T-helper 1 cell treated with Interleukin-12 subunit alpha and Interleukin-12 subunit beta and Interleukin-4 antibody, amounts not matched to agents 30 μg/mL and 1 μg/mL, for 36 hours (primary cell): ENCODE data around the gene CORO6.
A peak's percentile ranks its signal among the peaks of the same experiment; 100 is the strongest.
"Not testable (repeated sequence)": the region's sequence is repeated elsewhere in the genome, so short reads cannot be mapped to it uniquely, and the experiment has no call there.

ENCODE experiments used
- H3K27ac Mint-ChIP-seq: one replicate; pipeline ENCODE4 v1.8.0; 2021; ENCODE audit warnings: mild to moderate bottlenecking, mixed read lengths
- H3K27me3 Mint-ChIP-seq: one replicate; pipeline ENCODE4 v1.8.0; 2021; ENCODE audit warnings: low read depth, mixed read lengths
- H3K36me3 Mint-ChIP-seq: one replicate; pipeline ENCODE4 v1.8.0; 2021; ENCODE audit warnings: low read depth, mixed read lengths
- H3K4me1 Mint-ChIP-seq: one replicate; pipeline ENCODE4 v1.8.0; 2021; ENCODE audit warnings: low read depth, mixed read lengths
- H3K4me3 Mint-ChIP-seq: one replicate; pipeline ENCODE4 v1.8.0; 2021; ENCODE audit warnings: mild to moderate bottlenecking, moderate library complexity, mixed read lengths
- H3K9me3 Mint-ChIP-seq: one replicate; pipeline ENCODE4 v1.8.0; 2021; ENCODE audit warnings: mixed read lengths

The CORO6 gene

DNA sequence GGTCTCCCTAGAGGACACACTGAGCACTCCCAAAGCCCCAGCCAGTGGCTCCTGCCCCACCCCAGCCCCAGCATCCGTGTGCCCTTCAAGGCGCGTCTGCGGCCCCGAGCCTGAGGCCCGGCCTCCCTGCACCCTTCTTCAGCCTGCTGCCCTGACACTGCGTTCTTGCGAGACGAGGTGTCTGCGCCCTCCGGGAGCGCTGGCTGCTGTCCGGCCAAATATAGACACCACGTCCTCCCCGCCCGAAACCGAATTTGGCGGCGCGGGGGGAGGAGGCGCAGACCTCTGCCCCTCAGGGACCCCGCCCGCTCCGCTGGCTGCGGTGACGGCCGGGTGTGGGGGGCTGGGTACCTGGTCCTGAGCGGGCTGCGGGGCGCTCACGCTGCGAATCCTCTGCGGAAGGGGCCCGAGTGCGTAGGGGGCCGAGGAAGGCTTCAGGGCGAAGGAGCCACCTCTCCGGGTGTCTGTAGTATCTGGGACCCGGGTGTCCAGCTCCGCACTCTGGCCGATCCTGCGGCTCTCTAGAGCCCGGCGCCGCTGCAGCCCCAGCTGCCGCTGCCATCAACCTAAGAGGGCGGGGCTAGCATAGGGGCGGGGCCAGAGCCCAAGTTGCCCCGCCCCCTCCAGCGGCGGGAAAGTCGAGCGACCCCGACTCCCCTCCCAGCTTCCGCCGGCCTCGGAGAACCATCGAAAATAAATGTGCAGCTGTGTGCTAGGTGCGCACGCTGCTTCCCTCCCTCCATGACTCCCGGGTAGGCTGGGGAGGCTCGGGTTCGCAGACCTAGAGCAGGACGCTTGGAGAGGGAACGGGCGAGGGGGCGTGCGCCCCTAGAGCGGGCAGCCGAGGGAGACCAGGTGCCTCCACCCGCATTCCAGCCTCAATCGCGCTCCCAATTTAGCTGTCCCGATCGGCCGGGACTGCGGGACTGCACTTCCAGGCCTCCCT, at the start of gene CORO6:
Gene CORO6, minus strand, starts transcription at position 576 of the 946 bp plus-strand sequence. CDS start 1,491 bp downstream, outside the sequence.
- Mint-ChIP-seq H3K27ac (peak within 1 kb of the TSS; percentile 20), H3K36me3 (peaks cover 7% of the 10 kb centered on the region), H3K4me3 (peak within 1 kb of the TSS; percentile 75), H3K4me1 (peaks cover 30% of the 10 kb centered on the region), H3K9me3 (no peaks in the 10 kb centered on the region), H3K27me3 (peaks cover 11% of the 10 kb centered on the region)

DNA sequence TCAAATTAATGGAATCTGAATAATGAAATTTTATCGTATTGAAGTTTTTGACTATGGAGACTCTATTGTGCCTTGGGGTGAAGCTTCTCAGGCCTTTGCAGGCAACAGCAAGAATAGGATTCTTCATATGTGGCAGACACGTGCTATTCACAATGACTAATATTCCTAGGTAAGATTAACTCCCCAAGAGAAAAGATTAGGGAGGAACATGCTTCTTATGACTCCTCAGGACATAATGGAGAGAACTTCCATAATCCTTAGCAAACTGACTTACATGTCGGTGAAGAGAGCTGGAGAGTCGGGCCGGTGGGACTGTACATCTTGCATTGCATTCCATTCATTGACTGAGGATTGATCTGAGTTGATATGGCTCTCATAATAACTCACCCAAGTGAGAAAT, 48.9 kb upstream of the CORO6 start:
- Mint-ChIP-seq H3K27me3 (no peaks in the 10 kb centered on the region), H3K27ac (no peak overlapping the region), H3K4me1 (peaks cover 18% of the 10 kb centered on the region), H3K4me3 (no peak overlapping the region), H3K9me3 (no peaks in the 10 kb centered on the region), H3K36me3 (peaks cover 30% of the 10 kb centered on the region)

DNA sequence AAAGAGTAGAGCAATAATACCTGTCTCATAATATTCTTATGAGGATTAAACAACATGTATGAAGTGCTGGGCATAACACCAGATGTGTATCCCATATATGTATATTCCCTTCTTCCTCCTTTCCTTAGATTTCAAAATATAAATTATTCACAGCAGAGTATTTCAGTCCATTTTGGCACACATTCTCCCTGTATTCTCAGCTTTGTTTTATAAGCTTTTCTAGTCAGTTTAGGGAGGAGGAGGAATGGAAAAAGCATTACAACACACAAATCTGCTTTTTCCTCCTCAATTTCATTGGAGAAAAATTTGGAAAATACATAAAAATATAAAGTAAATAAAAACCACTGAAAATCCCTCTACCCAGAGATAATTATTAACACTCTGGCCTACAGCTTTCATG, 46.6 kb upstream of the CORO6 start:
- H3K4me3 Mint-ChIP-seq: no peak overlapping the region
- H3K27me3 Mint-ChIP-seq: no peaks in the 10 kb centered on the region
- no peaks in the 10 kb centered on the region for H3K9me3 Mint-ChIP-seq
- no peak overlapping the region for H3K27ac Mint-ChIP-seq
- peaks cover 12% of the 10 kb centered on the region for H3K4me1 Mint-ChIP-seq
- peaks cover 38% of the 10 kb centered on the region for H3K36me3 Mint-ChIP-seq

DNA sequence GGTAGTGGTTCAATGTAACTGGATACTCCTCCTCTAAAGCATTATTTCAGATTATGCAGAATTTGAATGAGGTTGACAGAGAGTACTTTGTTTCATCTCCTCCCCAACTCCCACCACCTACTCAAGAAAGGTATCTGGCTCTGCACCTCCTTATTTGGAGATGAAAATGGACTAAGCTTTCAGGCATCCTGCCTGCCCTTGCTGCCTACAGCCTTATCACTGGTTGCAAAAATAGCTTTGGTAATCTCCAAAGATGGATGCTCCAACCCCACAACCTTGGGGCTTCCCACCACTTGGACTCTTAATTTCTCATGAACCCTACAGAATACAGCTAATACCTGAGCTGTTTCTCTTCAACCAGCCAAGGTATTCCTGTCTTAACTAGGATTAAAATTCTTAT, 45.3 kb upstream of the CORO6 start:
- Mint-ChIP-seq H3K27me3 (no peaks in the 10 kb centered on the region), H3K9me3 (no peaks in the 10 kb centered on the region), H3K4me3 (no peak overlapping the region), H3K4me1 (peaks cover 9% of the 10 kb centered on the region), H3K27ac (no peak overlapping the region), H3K36me3 (peaks cover 41% of the 10 kb centered on the region)

DNA sequence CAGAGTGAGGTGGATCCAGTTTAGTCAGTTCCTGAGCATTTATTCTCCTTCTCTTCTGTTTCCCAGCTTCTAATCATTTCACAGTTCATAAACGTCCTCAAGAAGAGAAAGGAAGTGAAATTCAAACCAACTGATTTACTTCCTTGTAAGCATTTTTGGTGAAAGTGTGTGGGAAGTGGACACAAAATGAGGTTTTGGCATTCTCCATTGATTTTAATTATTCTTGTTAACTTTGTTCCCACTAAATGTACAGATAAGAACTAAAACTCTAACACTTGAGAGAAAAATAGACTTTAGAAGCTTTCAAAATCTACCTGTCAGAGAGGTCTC, 42.7 kb upstream of the CORO6 start:
- no peaks in the 10 kb centered on the region for H3K27me3 Mint-ChIP-seq
- no peak overlapping the region for H3K27ac Mint-ChIP-seq
- no peaks in the 10 kb centered on the region for H3K9me3 Mint-ChIP-seq
- peaks cover 9% of the 10 kb centered on the region for H3K4me1 Mint-ChIP-seq
- no peak overlapping the region for H3K4me3 Mint-ChIP-seq
- peaks cover 46% of the 10 kb centered on the region for H3K36me3 Mint-ChIP-seq

DNA sequence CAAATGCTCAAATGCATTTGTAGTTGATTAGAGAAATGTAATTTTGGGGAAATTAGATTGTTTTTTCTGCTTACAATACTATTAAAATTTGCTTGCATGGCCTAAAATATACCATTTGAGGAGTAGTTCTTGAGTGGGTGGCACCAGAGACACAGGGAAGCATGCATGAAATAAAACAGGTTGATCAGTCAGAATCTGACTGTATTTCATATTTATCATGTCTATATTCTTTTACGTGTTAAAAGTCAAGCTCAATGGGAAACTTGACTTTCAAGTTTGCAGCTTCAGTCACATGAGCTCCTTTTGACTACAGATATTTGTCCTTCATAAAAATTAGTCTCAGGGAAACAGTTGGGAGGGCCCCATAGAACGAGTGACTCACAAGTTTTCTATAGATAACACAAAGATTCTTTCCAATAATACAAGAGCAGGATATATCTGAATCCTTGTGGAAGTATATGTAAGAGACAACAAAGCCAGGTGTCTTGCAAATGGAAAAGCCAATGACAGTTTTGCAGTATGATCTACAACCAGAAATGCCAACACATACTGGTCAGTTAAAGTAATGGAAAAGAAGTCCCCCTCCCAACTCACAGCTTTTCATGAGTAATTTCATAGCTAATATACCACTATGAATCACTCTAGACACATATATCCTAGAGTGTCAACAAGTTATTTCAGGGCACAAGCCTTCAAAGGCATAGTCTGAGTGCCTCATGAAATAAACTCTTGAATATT, 42.2 kb upstream of the CORO6 start:
- Mint-ChIP-seq H3K27ac (no peak overlapping the region), H3K9me3 (no peaks in the 10 kb centered on the region), H3K27me3 (no peaks in the 10 kb centered on the region), H3K4me3 (no peak overlapping the region), H3K4me1 (peaks cover 9% of the 10 kb centered on the region), H3K36me3 (peaks cover 48% of the 10 kb centered on the region)

DNA sequence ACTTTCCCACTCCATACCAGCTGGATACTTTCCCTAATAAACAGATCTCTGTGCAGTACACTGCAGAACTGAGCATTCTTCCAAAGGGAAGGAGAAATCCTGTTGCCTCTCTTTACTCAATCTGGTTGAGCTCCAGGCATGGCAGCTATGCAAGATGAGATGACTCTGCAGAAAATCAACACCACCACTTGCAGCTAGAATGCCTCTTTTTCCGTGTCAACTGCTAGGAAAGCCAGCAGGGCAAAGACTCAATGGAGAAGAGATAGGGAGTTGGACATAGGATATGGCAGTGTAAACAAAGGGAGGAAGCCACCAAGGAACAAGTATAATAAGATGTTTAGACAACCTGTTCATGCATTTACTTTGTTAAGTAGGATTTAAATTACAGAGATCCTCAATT, 40.4 kb upstream of the CORO6 start:
- Mint-ChIP-seq H3K4me3 (no peak overlapping the region), H3K36me3 (peaks cover 46% of the 10 kb centered on the region), H3K9me3 (no peaks in the 10 kb centered on the region), H3K4me1 (peaks cover 9% of the 10 kb centered on the region), H3K27me3 (no peaks in the 10 kb centered on the region), H3K27ac (no peak overlapping the region)

DNA sequence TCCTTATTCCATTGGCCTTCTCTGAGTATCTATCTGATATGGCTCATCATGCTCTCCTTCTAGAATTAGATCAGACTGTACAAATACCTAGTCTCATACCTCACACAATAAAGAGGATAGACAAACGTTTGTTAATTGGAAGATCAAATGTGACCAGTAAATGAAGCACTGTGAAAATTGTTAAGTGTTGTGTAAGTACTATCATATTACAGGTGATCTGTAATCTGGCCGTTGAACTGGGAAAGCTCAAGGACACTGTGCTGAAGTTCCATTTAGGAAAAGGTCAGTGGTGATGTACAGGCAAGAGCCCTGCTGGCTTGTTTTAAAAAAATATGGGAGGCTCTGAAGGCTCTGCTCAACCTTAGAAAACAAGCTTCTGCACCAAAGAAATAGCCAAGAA, 38.5 kb upstream of the CORO6 start:
- H3K4me3 Mint-ChIP-seq: no peak overlapping the region
- H3K9me3 Mint-ChIP-seq: no peaks in the 10 kb centered on the region
- H3K27ac Mint-ChIP-seq: no peak overlapping the region
- H3K36me3 Mint-ChIP-seq: peaks cover 37% of the 10 kb centered on the region
- H3K4me1 Mint-ChIP-seq: peaks cover 2% of the 10 kb centered on the region
- no peaks in the 10 kb centered on the region for H3K27me3 Mint-ChIP-seq

DNA sequence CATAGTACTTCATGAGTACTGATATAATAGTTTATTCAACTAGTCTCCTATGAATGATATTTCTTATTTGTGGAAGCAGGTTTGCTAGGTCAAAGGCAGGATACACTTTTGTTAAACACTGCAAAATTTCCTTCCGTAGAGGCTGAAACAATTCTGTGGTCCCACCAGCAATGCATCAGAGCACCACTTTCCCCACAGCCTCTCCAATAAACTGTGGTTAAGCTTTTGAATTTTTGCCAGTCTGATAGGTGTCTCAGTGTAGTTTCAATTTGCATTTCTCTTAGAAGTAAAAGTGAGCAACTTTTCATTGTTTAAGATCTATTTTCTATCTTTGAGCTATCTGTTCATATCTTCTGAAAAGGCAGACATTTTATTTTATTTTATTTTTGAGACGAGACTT, 36.4 kb upstream of the CORO6 start:
- H3K4me1 Mint-ChIP-seq: no peaks in the 10 kb centered on the region
- H3K9me3 Mint-ChIP-seq: no peaks in the 10 kb centered on the region
- H3K36me3 Mint-ChIP-seq: peaks cover 29% of the 10 kb centered on the region
- no peaks in the 10 kb centered on the region for H3K27me3 Mint-ChIP-seq
- no peak overlapping the region for H3K4me3 Mint-ChIP-seq
- H3K27ac Mint-ChIP-seq: no peak overlapping the region

DNA sequence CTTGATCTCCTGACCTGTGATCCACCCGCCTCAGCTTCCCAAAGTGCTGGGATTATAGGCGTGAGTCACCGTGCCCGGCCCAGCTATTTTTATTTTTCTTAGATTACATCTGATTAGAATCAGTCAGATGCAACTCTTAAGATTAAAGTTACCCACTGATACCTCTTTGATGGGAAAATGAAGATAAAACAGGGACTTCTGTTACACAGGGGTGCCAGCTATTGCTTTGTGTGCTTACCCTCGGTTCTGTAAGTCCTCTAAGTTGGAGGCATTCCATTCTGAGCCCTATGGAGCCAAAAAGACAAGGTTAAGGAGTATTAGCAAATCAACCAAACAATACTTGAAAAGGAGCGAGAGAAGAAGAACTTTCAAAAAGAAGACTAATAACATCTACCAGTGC, 32.6 kb upstream of the CORO6 start:
- Mint-ChIP-seq H3K27me3 (no peaks in the 10 kb centered on the region), H3K27ac (no peak overlapping the region), H3K4me1 (no peaks in the 10 kb centered on the region), H3K36me3 (peaks cover 16% of the 10 kb centered on the region), H3K4me3 (no peak overlapping the region), H3K9me3 (no peaks in the 10 kb centered on the region)

DNA sequence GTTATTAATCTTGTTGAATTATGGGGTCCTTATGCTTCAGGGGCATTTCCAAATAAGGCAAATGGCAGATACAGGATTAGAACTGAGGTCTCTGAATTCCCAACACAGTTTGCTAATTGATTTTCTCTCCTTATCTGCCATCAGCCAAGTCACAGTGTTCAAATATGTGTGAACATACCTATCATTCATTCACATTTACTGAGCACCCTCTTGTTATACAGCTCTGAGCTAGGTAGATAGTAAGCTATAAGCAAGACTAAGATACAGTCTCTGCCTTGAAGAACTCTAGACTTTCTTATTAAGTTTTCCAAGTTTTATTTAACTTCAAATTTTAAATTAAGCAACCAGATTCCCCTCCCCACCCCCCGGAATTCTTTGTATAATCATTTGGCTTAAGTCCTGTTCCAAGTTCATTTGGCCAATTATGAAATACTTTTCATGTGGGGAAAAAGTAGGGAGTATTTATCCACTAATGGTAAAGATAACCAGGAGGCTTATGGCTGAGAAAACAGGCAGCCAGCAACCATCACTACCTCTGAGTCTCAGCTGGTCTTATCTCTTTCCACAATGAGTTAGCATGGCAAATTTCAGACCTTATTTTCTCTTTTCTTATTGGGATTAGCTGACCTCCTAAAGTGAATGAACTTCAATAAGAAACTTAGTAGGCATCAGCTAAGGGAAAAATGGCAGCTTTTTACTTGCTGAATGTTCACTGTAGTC, 31.4 kb upstream of the CORO6 start:
- Mint-ChIP-seq H3K36me3 (peaks cover 22% of the 10 kb centered on the region), H3K4me3 (no peak overlapping the region), H3K9me3 (no peaks in the 10 kb centered on the region), H3K27ac (no peak overlapping the region), H3K27me3 (no peaks in the 10 kb centered on the region), H3K4me1 (no peaks in the 10 kb centered on the region)

DNA sequence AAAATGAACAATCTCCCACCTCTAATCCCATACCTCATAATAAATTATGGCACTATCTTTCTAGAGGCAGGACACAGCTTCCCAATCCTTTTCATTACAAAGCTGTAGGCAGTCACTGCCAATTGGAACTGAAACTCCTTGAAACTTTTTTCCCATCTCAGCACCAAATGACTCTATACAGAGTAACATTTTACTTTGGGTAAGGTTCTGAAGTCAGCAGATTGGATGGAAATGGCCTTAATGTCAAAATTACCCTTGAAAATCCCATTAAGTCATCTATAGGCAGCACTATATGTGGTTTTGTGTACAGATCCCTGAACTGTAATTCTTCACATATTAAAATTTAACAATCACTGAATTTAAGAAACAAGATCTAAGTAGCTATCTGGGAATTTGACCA, 30.3 kb upstream of the CORO6 start:
- Mint-ChIP-seq H3K4me3 (no peak overlapping the region), H3K27me3 (no peaks in the 10 kb centered on the region), H3K4me1 (no peaks in the 10 kb centered on the region), H3K9me3 (no peaks in the 10 kb centered on the region), H3K36me3 (peaks cover 27% of the 10 kb centered on the region), H3K27ac (no peak overlapping the region)

DNA sequence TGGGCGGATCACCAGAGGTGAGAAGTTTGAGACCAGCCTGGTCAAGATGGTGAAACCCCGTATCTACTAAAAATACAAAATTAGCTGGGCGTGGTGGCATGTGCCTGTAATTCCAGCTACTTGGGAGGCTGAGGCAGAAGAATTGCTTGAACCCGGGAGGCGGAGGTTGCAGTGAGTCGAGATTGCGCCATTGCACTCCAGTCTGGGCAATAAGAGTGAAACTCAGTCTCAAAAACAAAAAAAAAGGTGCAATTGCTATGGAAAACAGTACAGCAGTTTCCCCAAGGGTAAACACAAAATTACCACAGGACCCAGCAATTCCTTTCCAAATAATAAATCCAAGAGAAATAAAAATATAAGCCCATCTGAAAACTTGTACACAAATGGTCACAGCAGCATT, 29.2 kb upstream of the CORO6 start:
- H3K9me3 Mint-ChIP-seq, H3K4me1 Mint-ChIP-seq, H3K4me3 Mint-ChIP-seq, H3K27ac Mint-ChIP-seq, H3K27me3 Mint-ChIP-seq: not testable (repeated sequence)
- peaks cover 29% of the 10 kb centered on the region for H3K36me3 Mint-ChIP-seq

DNA sequence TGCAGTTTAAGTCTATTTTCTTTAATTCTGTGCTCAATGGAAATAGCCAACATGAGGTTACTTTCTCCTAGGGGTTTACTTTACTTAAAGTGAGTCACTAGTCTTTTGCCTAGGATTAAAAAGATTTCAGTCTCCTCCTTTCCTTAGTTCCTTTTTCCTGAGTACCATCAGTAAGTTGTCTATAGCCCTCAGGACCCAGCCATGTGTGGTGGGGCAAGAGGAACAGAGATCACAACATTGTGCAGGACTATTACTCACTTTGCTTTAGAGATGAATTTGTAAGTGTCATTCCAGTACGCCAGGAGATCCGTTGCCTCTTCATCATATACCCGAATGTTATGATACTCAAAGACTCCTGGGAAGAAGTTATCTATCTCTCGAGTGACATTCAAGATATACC, 27.7 kb upstream of the CORO6 start:
- Mint-ChIP-seq H3K4me1 (no peaks in the 10 kb centered on the region), H3K27ac (no peak overlapping the region), H3K4me3 (no peak overlapping the region), H3K9me3 (no peaks in the 10 kb centered on the region), H3K36me3 (peaks cover 21% of the 10 kb centered on the region), H3K27me3 (no peaks in the 10 kb centered on the region)

DNA sequence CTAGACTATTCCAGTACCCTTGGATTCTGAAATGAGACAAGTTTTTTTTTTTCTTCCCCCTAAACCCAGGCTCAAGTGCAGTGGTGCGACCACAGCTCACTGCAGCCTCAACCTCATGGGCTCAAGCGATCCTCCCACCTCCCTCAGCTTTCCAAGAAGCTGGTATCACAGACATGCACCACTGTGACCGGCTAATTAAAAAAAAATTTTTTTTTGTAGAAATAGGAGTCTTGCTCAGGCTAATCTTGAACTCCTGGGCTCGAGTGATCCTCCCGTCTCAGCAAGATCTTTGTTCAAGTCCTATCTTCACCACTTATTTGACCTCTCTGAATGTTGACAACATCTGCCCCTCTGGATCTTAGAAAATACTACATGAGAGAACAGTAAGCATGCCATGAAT, 26.6 kb upstream of the CORO6 start:
- Mint-ChIP-seq H3K4me3 (no peak overlapping the region), H3K4me1 (no peaks in the 10 kb centered on the region), H3K36me3 (peaks cover 26% of the 10 kb centered on the region), H3K9me3 (no peaks in the 10 kb centered on the region), H3K27me3 (no peaks in the 10 kb centered on the region), H3K27ac (no peak overlapping the region)
